Lower leg skin (tissue), 4 donors: ENCODE measurements around the gene CAMK2D. TPM values are rescaled to one million over a fixed set of nuclear protein-coding genes. Genes with fewer than 3 reads are reported as not detected.

Experiments
- DNase-seq, 2 donors: peaks; one replicate each; pipeline ENCODE4 v3.0.0-alpha.2; 2019; ENCODE audit warnings: low spot score in 2 of 2
- H3K4me3 ChIP-seq: fragments of 200-600 bp; sonication (generic); 2 replicates; pipeline ENCODE4 v1.5.1; 2017; ENCODE audit warnings: mild to moderate bottlenecking, low read depth; ENCODE audit not compliant: poor library complexity, severe bottlenecking
- CTCF ChIP-seq, 3 donors: fragments of 450-650 bp; IDR thresholded peaks; one replicate each; pipeline ENCODE4 v1.5.1; 2016; ENCODE audit warnings: antibody characterized with exemption in 3 of 3, mild to moderate bottlenecking in 3 of 3, moderate library complexity in 2 of 3
- POLR2A ChIP-seq, 2 donors: fragments of 450-650 bp; IDR thresholded peaks; one replicate each; pipeline ENCODE4 v1.6.1; 2016 to 2017; ENCODE audit warnings: antibody characterized with exemption in 2 of 2, mild to moderate bottlenecking in 1 of 2, moderate library complexity in 1 of 2
- WGBS, 2 donors: methylation state at CpG; one replicate each; pipeline ENCODE4 v1.1.5; 2018; 5-methylcytosine and 5-hydroxymethylcytosine counted together
- intact Hi-C: fragments of 100-400 bp; cut with DNase I; formaldehyde crosslinking; loops from one replicate; pipeline ENCODE4 v1.15.0; 2023; ENCODE audit warnings: low total_unique reads
- total RNA-seq, 4 donors: library from RNA; depleted of rRNA; stranded (reverse); fragments of >200 nt; gene quantifications; one replicate each; pipeline ENCODE4 v1.1.0, GENCODE V29; 2016

CAMK2D gene
- total RNA-seq, 4 donors from 2014 or later = 25.2 to 40.7 (median 32.7) TPM

DNA sequence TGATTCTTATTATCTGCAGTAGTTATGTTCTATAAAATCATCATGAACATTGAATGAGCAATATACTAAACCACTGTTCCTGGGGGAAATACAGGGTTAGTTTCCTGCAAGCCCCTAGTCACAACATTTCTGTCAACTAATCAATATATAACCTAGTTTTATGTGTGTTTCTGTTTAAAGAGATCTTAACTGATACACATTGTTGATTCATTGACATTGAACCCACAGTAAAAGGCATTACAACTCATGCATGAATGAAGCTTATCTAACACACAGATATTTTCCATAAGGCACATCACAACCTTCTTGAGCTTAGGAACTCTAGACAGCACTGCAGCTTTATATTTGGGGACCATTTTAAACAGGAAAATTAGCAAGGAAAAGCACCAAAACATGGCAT lies 134.2 kb downstream of the CAMK2D start:
- intact Hi-C loops = no loop called here
- no peak overlapping the region for H3K4me3 ChIP-seq
- no peak for TF ChIP-seq CTCF (IDR thresholded peaks at IDR 0.05)
- TF ChIP-seq POLR2A (IDR thresholded peaks at IDR 0.05) = no peak
- DNase-seq = no peak

DNA sequence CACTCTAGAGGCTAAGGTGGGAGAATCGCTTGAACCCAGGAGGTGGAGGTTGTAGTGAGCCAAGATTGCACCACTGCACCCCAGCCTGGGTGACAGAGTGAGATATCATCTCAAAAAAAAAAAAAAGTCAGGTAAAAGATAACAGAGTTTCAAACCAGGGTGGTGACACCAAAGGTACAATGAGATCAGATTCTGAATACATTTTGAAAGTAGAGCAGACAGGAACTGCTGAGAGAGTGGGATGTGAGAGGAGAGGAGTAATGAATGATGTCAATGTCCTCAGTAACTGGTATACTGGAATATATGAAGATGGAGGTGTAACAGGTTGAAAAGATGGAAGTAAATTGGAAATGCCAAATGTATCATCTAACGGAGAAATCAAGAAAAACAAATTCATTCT lies 135.6 kb downstream of the CAMK2D start:
- 91 to 96% methylated on average over 2 of the region's 2 CpGs for WGBS, 2 donors
- no peak for TF ChIP-seq CTCF (IDR thresholded peaks at IDR 0.05)
- TF ChIP-seq POLR2A (IDR thresholded peaks at IDR 0.05) = no peak
- H3K4me3 ChIP-seq = no peak overlapping the region
- intact Hi-C loops = no loop called here
- no peak for DNase-seq

DNA sequence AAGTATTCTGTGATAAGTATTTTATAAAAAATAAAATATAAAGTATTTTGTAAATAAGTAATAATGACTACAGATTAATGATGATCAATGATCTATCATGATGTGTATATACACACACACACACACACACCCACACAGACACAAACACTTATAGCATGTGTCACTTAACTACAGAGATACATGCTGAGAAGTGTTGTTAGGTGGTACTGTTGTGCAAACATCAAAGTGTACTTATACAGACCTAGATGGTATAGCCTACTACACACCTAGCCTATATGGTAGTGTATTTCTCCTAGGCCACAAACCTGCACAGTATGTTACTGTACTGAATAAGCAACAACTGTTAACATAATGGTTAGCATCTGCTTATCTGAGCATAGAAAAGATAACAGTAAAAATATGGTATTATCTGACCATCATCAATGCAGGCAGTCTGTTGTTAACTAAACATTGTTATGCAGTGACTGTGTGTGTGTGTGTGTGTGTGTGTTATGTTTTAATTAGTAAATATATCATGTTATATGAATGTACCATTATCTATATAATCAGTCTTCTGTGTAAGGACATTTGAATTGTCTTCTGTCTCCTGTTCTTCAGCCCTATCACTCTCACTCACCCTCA lies 138.2 kb downstream of the CAMK2D start:
- no peak overlapping the region for H3K4me3 ChIP-seq
- no peak for TF ChIP-seq CTCF (IDR thresholded peaks at IDR 0.05)
- TF ChIP-seq POLR2A (IDR thresholded peaks at IDR 0.05) = no peak
- intact Hi-C loops = no loop called here
- DNase-seq = no peak

DNA sequence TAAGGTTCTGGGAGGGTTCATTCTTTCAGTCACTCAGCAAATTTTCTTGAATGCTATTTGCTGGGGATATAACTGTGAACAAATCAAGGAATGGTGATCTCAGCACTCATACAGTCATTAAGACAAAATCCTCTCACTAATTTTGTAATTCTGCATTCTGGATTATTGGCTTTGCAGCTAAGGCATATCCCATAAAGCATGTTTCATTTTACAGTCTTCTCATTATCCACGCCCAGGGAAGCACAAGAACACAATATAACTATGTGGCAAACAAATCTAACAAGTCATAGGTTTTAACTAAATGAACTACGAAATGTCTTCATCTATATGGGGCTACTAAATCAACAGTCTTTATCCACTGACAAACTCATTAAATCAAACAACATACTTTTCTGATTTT lies 139.9 kb downstream of the CAMK2D start:
- TF ChIP-seq CTCF (IDR thresholded peaks at IDR 0.05) = no peak
- no peak for DNase-seq
- 95% methylated on average over 2 of the region's 2 CpGs for WGBS, 2 donors
- intact Hi-C loops = no loop called here
- H3K4me3 ChIP-seq = no peak overlapping the region

- WGBS, 2 donors = 98 to 100% methylated on average over 2 of the region's 2 CpGs
- TF ChIP-seq CTCF (IDR thresholded peaks at IDR 0.05) (no peak), POLR2A (IDR thresholded peaks at IDR 0.05) (no peak)
- intact Hi-C loops = no loop called here
These were observed 141.5 kb downstream of the CAMK2D start for GRCh38 chr4:113620032-113620431.

GRCh38 chr4:113619526-113619925 lies 142.0 kb downstream of the CAMK2D start:
- WGBS, 2 donors = 89 to 92% methylated on average over 4 of the region's 4 CpGs
- TF ChIP-seq POLR2A (IDR thresholded peaks at IDR 0.05) = no peak
- no peak for TF ChIP-seq CTCF (IDR thresholded peaks at IDR 0.05)
- H3K4me3 ChIP-seq = no peak overlapping the region
- intact Hi-C loops = no loop called here
- no peak for DNase-seq

More at GRCh38 chr4:113620032-113620431, 141.5 kb downstream of the CAMK2D start:
- no peak overlapping the region for H3K4me3 ChIP-seq
- DNase-seq = no peak
